Measurements from ENCODE around the gene CD47.

DNA sequence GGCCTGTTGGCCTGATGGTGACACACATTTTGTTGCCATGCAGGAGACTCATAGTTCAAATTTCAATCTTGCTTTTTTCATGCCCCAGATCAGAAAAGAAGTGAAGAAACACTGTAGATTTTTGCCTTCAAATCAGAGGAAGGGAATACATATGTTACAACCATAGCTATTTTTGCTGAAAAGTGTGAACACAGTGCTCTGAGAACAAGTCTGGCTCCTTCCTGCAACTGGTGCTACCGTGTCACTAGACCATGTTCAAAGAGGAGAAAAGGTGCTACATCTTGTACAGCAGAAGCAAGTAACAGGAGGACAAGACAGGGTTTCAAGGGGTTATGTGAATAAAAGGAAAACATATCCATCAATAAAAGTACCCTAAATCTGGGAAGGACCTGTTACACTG lies 44.6 kb downstream of the CD47 start:
- TF ChIP-seq, protein P1, sequence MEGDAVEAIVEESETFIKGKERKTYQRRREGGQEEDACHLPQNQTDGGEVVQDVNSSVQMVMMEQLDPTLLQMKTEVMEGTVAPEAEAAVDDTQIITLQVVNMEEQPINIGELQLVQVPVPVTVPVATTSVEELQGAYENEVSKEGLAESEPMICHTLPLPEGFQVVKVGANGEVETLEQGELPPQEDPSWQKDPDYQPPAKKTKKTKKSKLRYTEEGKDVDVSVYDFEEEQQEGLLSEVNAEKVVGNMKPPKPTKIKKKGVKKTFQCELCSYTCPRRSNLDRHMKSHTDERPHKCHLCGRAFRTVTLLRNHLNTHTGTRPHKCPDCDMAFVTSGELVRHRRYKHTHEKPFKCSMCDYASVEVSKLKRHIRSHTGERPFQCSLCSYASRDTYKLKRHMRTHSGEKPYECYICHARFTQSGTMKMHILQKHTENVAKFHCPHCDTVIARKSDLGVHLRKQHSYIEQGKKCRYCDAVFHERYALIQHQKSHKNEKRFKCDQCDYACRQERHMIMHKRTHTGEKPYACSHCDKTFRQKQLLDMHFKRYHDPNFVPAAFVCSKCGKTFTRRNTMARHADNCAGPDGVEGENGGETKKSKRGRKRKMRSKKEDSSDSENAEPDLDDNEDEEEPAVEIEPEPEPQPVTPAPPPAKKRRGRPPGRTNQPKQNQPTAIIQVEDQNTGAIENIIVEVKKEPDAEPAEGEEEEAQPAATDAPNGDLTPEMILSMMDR (conservative IDR thresholded peaks at IDR 0.05; ENCODE audit: low read depth, low read length), result no peak
- no peak for TF ChIP-seq POLR2A (IDR thresholded peaks at IDR 0.05; ENCODE audit: low read depth, low read length)
- TF ChIP-seq MXI1 (IDR thresholded peaks at IDR 0.05; ENCODE audit: borderline replicate concordance, low read depth, low read length), result no peak
- TF ChIP-seq NFE2L2 (IDR thresholded peaks at IDR 0.05; ENCODE audit: low read depth, low read length), result no peak
- no peak for TF ChIP-seq BHLHE40 (IDR thresholded peaks at IDR 0.05; ENCODE audit: low read depth, low read length)
- TF ChIP-seq SMC3 (IDR thresholded peaks at IDR 0.05; ENCODE audit: low read depth, low read length), result no peak
- no peak for TF ChIP-seq RAD21 (IDR thresholded peaks at IDR 0.05; ENCODE audit: low read length)
- TF ChIP-seq MAZ (IDR thresholded peaks at IDR 0.05; ENCODE audit: borderline replicate concordance, low read depth, low read length), result no peak
- no peak for TF ChIP-seq RFX5 (IDR thresholded peaks at IDR 0.05; ENCODE audit: low read depth, low read length)
- TF ChIP-seq, protein P2, sequence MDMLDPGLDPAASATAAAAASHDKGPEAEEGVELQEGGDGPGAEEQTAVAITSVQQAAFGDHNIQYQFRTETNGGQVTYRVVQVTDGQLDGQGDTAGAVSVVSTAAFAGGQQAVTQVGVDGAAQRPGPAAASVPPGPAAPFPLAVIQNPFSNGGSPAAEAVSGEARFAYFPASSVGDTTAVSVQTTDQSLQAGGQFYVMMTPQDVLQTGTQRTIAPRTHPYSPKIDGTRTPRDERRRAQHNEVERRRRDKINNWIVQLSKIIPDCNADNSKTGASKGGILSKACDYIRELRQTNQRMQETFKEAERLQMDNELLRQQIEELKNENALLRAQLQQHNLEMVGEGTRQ (IDR thresholded peaks at IDR 0.05; ENCODE audit: low read depth, low read length), result no peak

All from IMR-90 (cell line).